Fibroblast of skin of left biceps (primary cell): ENCODE measurements around the gene TREX2.

ENCODE experiments used
- DNase-seq, 2 experiments: peaks; one replicate each; pipeline ENCODE4 v3.0.0-alpha.2; 2013; ENCODE audit warnings: low read depth in 2 of 2

TREX2 gene

GRCh38 chrX:153475751-153476281 is 30.0 kb upstream of the TREX2 start:
- no peak for DNase-seq

- no peak for DNase-seq
Measured at GRCh38 chrX:153475271-153475670, 29.4 kb upstream of the TREX2 start.

GRCh38 chrX:153474718-153475117 is 28.9 kb upstream of the TREX2 start:
- no peak for DNase-seq

GRCh38 chrX:153474266-153474665 is 28.4 kb upstream of the TREX2 start:
- DNase-seq: no peak

GRCh38 chrX:153473126-153473525 is 27.3 kb upstream of the TREX2 start:
- DNase-seq: no peak

GRCh38 chrX:153471663-153472280 is 25.9 kb upstream of the TREX2 start:
- peak in 1 of 2 experiments; percentile 37 for DNase-seq

- peak; percentile 75 to 76 for DNase-seq
Measured at GRCh38 chrX:153470411-153471363, 24.8 kb upstream of the TREX2 start, which contains the start of gene HAUS7. TSS of gene HAUS7 (minus strand) at chrX:153470576. CDS start at chrX:153470557, 19 bp downstream.

GRCh38 chrX:153469811-153470410 is 24.1 kb upstream of the TREX2 start:
- DNase-seq: no peak

GRCh38 chrX:153468008-153468580 is 22.2 kb upstream of the TREX2 start:
- DNase-seq: no peak

GRCh38 chrX:153465691-153466380 is 20.0 kb upstream of the TREX2 start:
- no peak for DNase-seq

- DNase-seq: no peak
Measured at GRCh38 chrX:153464116-153464515, 18.3 kb upstream of the TREX2 start.

- DNase-seq: no peak
Measured at GRCh38 chrX:153463556-153463955, 17.7 kb upstream of the TREX2 start.

GRCh38 chrX:153463031-153463430 is 17.2 kb upstream of the TREX2 start:
- no peak for DNase-seq

GRCh38 chrX:153462291-153462690 is 16.4 kb upstream of the TREX2 start:
- no peak for DNase-seq

GRCh38 chrX:153460826-153461225 is 15.0 kb upstream of the TREX2 start:
- DNase-seq: no peak

GRCh38 chrX:153459986-153460385 is 14.1 kb upstream of the TREX2 start:
- no peak for DNase-seq

GRCh38 chrX:153458476-153458875 is 12.6 kb upstream of the TREX2 start:
- DNase-seq: no peak

GRCh38 chrX:153457827-153458466 is 12.1 kb upstream of the TREX2 start:
- DNase-seq: no peak

GRCh38 chrX:153457136-153457825 is 11.4 kb upstream of the TREX2 start:
- DNase-seq: no peak

- DNase-seq: no peak
Measured at GRCh38 chrX:153456704-153457103, 10.8 kb upstream of the TREX2 start.
